Measurements from ENCODE around the gene GABARAPL1. TPM values are rescaled to one million over a fixed set of nuclear protein-coding genes. Genes with fewer than 3 reads are reported as not detected.
"Not testable (repeated sequence)": the region's sequence is repeated elsewhere in the genome, so short reads cannot be mapped to it uniquely, and the experiment has no call there.

Gene GABARAPL1
- total RNA-seq, 1 donor from 2014 or later, result 114 TPM

- Histone ChIP-seq H3K36me3 (peaks cover 71% of the 10 kb centered on the region), H3K4me3 (no peak overlapping the region), H3K9me3 (no peaks in the 10 kb centered on the region), H3K4me1 (peaks cover 25% of the 10 kb centered on the region), H3K27me3 (no peaks in the 10 kb centered on the region), H3K27ac (peak overlapping the region; percentile 63)
- intact Hi-C loops (cut with DNase I), result no loop called here
- no peak for DNase-seq
- TF ChIP-seq CTCF (IDR thresholded peaks at IDR 0.05), result no peak
- ATAC-seq, result peak; percentile 92
Observed at GRCh38 chr12:10220398-10221077, 7.9 kb downstream of the GABARAPL1 start.

GRCh38 chr12:10221846-10222245, 9.2 kb downstream of the GABARAPL1 start:
- H3K9me3 ChIP-seq, result no peaks in the 10 kb centered on the region
- no peaks in the 10 kb centered on the region for H3K27me3 ChIP-seq
- H3K27ac ChIP-seq, result no peak overlapping the region
- TF ChIP-seq CTCF (IDR thresholded peaks at IDR 0.05), result no peak
- ATAC-seq (no peak), DNase-seq (no peak)
- H3K36me3 ChIP-seq, result peaks cover 71% of the 10 kb centered on the region
- H3K4me1 ChIP-seq, result peaks cover 21% of the 10 kb centered on the region
- intact Hi-C loops (cut with DNase I), result no loop called here
- no peak overlapping the region for H3K4me3 ChIP-seq

GRCh38 chr12:10223208-10223607, 10.5 kb downstream of the GABARAPL1 start:
- no peak overlapping the region for H3K27ac ChIP-seq
- no peak for DNase-seq
- no peak for TF ChIP-seq CTCF (IDR thresholded peaks at IDR 0.05)
- H3K4me1 ChIP-seq, result peaks cover 13% of the 10 kb centered on the region
- intact Hi-C loops (cut with DNase I), result no loop called here
- H3K27me3 ChIP-seq, result no peaks in the 10 kb centered on the region
- peaks cover 59% of the 10 kb centered on the region for H3K36me3 ChIP-seq
- no peaks in the 10 kb centered on the region for H3K9me3 ChIP-seq
- H3K4me3 ChIP-seq, result no peak overlapping the region
- no peak for ATAC-seq

GRCh38 chr12:10225426-10225825, 12.7 kb downstream of the GABARAPL1 start:
- H3K27ac ChIP-seq; H3K27me3 ChIP-seq; intact Hi-C loops (cut with DNase I); H3K4me1 ChIP-seq; ATAC-seq; DNase-seq; H3K4me3 ChIP-seq; H3K9me3 ChIP-seq: not testable (repeated sequence)
- H3K36me3 ChIP-seq, result peaks cover 39% of the 10 kb centered on the region

GRCh38 chr12:10226086-10226485, 13.4 kb downstream of the GABARAPL1 start:
- H3K36me3 ChIP-seq, result peaks cover 33% of the 10 kb centered on the region
- TF ChIP-seq CTCF (IDR thresholded peaks at IDR 0.05), result no peak
- H3K27ac ChIP-seq, result no peak overlapping the region
- H3K4me1 ChIP-seq, result no peaks in the 10 kb centered on the region
- H3K4me3 ChIP-seq, result no peak overlapping the region
- ATAC-seq (no peak), DNase-seq (no peak)
- H3K9me3 ChIP-seq, result no peaks in the 10 kb centered on the region
- intact Hi-C loops (cut with DNase I), result no loop called here
- H3K27me3 ChIP-seq, result no peaks in the 10 kb centered on the region

- Histone ChIP-seq H3K4me1 (no peaks in the 10 kb centered on the region), H3K27ac (no peak overlapping the region), H3K36me3 (peaks cover 26% of the 10 kb centered on the region), H3K27me3 (no peaks in the 10 kb centered on the region), H3K4me3 (no peak overlapping the region), H3K9me3 (no peaks in the 10 kb centered on the region)
- intact Hi-C loops (cut with DNase I), result no loop called here
- no peak for DNase-seq
- ATAC-seq, result no peak
- TF ChIP-seq CTCF (IDR thresholded peaks at IDR 0.05), result no peak
Observed at GRCh38 chr12:10226731-10227130, 14.1 kb downstream of the GABARAPL1 start.
